Chondrocyte (in vitro differentiated cells): ENCODE results near the gene POGLUT3. TPM values are rescaled to one million over a fixed set of nuclear protein-coding genes. Genes with fewer than 3 reads are reported as not detected.

Experiments
- DNase-seq: peaks from one replicate; pipeline ENCODE4 v3.0.0; 2021; ENCODE audit warnings: mixed read lengths, low spot score
- H3K27ac Mint-ChIP-seq: one replicate; pipeline ENCODE4 v1.8.0; 2021; ENCODE audit warnings: mild to moderate bottlenecking, moderate library complexity, mixed read lengths; ENCODE audit not compliant: unreplicated experiment
- H3K27me3 Mint-ChIP-seq: 2 replicates; pipeline ENCODE4 v1.8.0; 2021; ENCODE audit warnings: low read depth, mixed read lengths
- H3K36me3 Mint-ChIP-seq: 2 replicates; pipeline ENCODE4 v1.8.0; 2021; ENCODE audit warnings: low read depth, mixed read lengths
- H3K4me1 Mint-ChIP-seq: 2 replicates; pipeline ENCODE4 v1.8.0; 2021; ENCODE audit warnings: low read depth, mild to moderate bottlenecking, mixed read lengths
- H3K4me3 Mint-ChIP-seq: one replicate; pipeline ENCODE4 v1.8.0; 2021; ENCODE audit warnings: mild to moderate bottlenecking, moderate library complexity, mixed read lengths; ENCODE audit not compliant: unreplicated experiment
- H3K9me3 Mint-ChIP-seq: 2 replicates; pipeline ENCODE4 v1.8.0; 2021; ENCODE audit warnings: low read depth, mixed read lengths
- total RNA-seq: library from RNA; stranded (reverse); gene quantifications from 3 replicates; pipeline ENCODE4 v1.2.1, GENCODE V29; 2021
- TF ChIP-seq, protein P1 (sequence below): fragments of 200-600 bp; sonication (generic); IDR thresholded peaks from 2 replicates; pipeline ENCODE4 v1.5.0; 2021; ENCODE audit warnings: antibody characterized with exemption, mild to moderate bottlenecking, moderate library complexity

POGLUT3 gene
- total RNA-seq, 1 donor from 2014 or later, result 60.0 TPM

DNA sequence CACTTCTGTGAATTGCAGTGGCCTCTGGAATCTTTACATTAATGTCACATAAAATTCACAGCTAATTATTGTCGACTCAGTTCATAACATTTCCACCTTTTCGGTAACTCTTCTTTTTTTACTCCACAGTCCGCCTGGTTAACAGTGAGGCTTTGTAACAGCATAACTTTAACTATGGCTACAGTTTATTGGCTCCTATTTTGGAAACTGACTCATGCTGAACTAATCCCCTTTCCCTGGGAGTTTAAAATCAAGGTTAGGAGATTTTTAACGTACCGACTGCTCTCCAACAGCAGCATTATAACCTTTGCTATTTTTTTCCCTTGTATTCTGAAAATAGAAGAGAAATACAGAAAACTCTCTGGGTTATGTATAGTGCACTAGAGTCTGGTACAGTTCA, 3.2 kb upstream of the POGLUT3 start:
- H3K27ac Mint-ChIP-seq, result no peak overlapping the region
- H3K36me3 Mint-ChIP-seq, result no peaks in the 10 kb centered on the region

DNA sequence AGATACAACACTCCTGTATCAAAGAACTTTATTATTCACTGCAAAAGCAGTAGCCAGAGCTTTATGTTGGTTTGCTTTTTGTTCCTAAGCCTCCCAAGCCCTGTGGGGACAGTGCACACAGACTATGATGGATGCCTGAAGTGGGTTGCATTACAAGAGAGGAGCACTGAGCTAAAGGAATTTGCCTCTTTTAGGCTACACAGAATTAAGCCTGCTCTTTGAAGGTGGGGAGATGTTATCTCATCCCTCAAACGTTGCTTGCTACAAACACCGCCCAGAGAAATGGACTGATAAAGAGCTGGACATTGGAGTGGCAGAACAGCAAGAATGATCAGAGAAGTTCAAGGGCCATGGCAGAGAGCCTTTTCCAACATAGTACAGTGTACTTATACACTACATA, 2.5 kb upstream of the POGLUT3 start:
- H3K27ac Mint-ChIP-seq, result no peak overlapping the region
- H3K27me3 Mint-ChIP-seq, result no peaks in the 10 kb centered on the region
- no peaks in the 10 kb centered on the region for H3K9me3 Mint-ChIP-seq
- peaks cover 20% of the 10 kb centered on the region for H3K4me1 Mint-ChIP-seq
- no peaks in the 10 kb centered on the region for H3K36me3 Mint-ChIP-seq
- TF ChIP-seq, protein P1, sequence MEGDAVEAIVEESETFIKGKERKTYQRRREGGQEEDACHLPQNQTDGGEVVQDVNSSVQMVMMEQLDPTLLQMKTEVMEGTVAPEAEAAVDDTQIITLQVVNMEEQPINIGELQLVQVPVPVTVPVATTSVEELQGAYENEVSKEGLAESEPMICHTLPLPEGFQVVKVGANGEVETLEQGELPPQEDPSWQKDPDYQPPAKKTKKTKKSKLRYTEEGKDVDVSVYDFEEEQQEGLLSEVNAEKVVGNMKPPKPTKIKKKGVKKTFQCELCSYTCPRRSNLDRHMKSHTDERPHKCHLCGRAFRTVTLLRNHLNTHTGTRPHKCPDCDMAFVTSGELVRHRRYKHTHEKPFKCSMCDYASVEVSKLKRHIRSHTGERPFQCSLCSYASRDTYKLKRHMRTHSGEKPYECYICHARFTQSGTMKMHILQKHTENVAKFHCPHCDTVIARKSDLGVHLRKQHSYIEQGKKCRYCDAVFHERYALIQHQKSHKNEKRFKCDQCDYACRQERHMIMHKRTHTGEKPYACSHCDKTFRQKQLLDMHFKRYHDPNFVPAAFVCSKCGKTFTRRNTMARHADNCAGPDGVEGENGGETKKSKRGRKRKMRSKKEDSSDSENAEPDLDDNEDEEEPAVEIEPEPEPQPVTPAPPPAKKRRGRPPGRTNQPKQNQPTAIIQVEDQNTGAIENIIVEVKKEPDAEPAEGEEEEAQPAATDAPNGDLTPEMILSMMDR, result no peak
- no peak for DNase-seq
- H3K4me3 Mint-ChIP-seq, result no peak overlapping the region

More for the DNA sequence above, 3.2 kb upstream of the POGLUT3 start:
- H3K4me3 Mint-ChIP-seq, result no peak overlapping the region
- no peak for DNase-seq
- no peaks in the 10 kb centered on the region for H3K27me3 Mint-ChIP-seq
- H3K9me3 Mint-ChIP-seq, result no peaks in the 10 kb centered on the region
- peaks cover 14% of the 10 kb centered on the region for H3K4me1 Mint-ChIP-seq
- TF ChIP-seq, protein P1, result no peak

DNA sequence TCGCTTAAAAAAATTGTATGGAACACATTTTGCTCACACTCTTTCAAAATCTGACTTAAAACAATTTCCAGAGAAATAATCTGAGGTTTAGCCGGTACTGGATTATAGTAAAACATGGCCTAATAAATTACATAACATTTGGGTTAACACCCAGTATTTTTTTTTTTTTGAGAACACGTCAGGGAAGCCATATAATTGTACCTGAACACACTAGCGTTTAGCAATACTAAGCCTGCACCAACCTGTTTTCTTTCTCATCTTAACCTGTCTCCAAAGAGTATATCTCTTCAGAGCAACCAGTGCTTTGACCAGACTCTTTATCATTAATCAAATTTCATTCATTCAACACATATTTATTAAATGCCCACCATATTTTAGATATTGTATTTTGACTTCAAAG, 2.0 kb upstream of the POGLUT3 start:
- no peak overlapping the region for H3K27ac Mint-ChIP-seq
- no peak overlapping the region for H3K4me3 Mint-ChIP-seq
- DNase-seq, result no peak
- no peaks in the 10 kb centered on the region for H3K36me3 Mint-ChIP-seq
- TF ChIP-seq, protein P1, result no peak
- H3K27me3 Mint-ChIP-seq, result no peaks in the 10 kb centered on the region
- no peaks in the 10 kb centered on the region for H3K9me3 Mint-ChIP-seq
- peaks cover 20% of the 10 kb centered on the region for H3K4me1 Mint-ChIP-seq

DNA sequence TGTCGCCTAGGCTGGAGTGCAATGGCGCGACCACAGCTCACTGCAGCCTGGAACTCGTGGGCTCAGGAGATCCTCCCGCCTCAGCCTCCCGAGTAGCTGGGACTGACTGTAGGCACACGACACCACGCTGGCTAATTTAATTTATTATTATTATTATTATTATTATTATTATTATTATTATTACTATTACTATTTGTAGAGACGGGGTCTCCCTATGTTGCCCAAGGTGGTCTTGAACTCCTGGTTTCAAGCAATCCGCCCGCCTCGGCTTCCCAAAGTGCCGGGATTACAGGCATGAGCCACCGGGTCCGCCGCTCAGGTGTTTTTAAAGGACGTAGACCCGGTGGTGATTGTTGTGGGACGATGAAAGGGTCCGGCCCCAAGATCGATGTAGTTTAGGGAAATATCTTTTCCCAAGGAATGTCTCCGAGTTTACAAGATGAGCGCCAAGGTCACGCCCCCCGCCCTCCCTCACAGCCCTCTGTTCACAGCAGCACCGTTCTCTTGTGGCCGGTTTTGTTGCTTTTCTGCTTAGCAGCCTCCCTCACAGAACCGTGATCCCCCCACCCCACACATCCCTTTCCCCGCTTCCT, 728 bp upstream of the POGLUT3 start:
- no peaks in the 10 kb centered on the region for H3K27me3 Mint-ChIP-seq

DNA sequence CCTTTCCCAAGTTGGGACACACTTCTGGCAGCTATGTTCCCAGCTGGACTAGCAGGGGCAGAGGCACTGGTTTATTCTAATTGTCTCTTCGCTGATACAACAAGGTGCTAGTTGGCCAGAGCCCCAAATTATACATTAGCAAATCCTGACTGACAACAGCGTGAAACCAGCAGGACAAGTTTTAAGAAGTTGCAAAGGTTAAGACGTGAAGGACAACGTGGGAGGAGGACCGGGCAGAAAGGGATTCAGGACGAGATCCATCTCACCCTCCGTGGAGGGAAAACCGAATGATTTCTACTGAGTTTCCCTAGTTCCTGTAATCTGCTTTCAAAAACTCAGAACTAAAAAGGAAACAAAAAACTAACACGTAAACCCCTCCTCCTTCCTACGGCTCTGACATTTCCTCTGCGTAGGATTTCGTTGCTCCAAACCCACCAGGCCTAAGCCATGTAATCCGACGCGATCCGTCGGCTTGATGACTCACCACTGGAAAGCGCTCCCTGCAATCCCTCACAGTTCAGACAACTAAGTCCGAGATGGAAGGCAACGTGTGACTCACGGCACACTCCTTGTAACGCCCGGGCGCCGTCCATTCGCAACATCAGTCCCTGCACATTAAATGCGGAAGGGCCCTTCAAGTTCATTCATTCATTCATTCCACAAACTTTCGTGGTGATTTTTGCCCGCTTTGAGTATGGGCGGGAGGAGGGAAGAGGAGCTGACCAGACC, 703 bp downstream of the POGLUT3 start:
- Mint-ChIP-seq H3K27me3 (no peaks in the 10 kb centered on the region), H3K27ac (peak overlapping the region; percentile 99), H3K36me3 (no peaks in the 10 kb centered on the region), H3K9me3 (no peaks in the 10 kb centered on the region), H3K4me1 (peaks cover 20% of the 10 kb centered on the region), H3K4me3 (peak overlapping the region; percentile 94)
- DNase-seq, result peak; percentile 93
- TF ChIP-seq, protein P1, result no peak

More for the DNA sequence above, 728 bp upstream of the POGLUT3 start:
- TF ChIP-seq, protein P1, result no peak
- Mint-ChIP-seq H3K9me3 (no peaks in the 10 kb centered on the region), H3K27ac (peak overlapping the region; percentile 84), H3K4me3 (peak overlapping the region; percentile 81), H3K36me3 (no peaks in the 10 kb centered on the region), H3K4me1 (peaks cover 20% of the 10 kb centered on the region)
- no peak for DNase-seq
